HG03460 (cell line): ENCODE data around the gene GAD2.
A peak's percentile ranks its signal among the peaks of the same experiment; 100 is the strongest.
"Not testable (repeated sequence)": the region's sequence is repeated elsewhere in the genome, so short reads cannot be mapped to it uniquely, and the experiment has no call there.

Experiments used
- ATAC-seq: cut with Tn5 transposase; IDR thresholded peaks from one replicate; pipeline ENCODE4 v1.9.1; 2021; ENCODE audit not compliant: unreplicated experiment

The GAD2 gene

DNA sequence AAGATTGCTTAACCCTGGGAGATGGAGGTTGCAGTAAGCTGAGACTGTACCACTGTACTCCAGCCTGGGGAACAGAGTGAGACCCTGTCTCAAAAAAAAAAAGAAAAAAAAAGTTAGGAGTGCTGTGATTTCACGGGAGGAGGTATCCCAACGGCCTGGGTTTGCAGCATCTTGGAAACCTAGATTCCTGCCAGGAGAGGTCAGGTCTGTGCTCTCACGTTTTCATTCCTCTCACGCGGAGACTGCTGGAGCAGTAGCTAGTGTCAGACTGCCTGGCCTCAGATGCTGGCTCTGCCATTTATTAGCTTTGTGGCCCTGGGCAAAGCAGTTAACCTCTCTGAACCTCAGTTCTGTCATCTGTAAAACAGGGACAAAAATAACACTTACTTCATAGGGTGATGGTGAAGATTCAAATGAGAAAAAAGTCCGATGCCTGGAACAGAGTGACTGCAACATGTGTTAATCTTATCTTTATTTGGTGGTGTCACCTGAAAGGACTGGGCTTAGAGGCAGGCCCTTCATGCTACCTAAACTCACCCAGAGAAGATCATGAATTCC lies 94.9 kb downstream of the GAD2 start:
- no peak for ATAC-seq

- ATAC-seq = no peak
Measured at GRCh38 chr10:26314265-26315013, 97.9 kb downstream of the GAD2 start.

- no peak for ATAC-seq
Measured at GRCh38 chr10:26318672-26319071, 102.1 kb downstream of the GAD2 start.

DNA sequence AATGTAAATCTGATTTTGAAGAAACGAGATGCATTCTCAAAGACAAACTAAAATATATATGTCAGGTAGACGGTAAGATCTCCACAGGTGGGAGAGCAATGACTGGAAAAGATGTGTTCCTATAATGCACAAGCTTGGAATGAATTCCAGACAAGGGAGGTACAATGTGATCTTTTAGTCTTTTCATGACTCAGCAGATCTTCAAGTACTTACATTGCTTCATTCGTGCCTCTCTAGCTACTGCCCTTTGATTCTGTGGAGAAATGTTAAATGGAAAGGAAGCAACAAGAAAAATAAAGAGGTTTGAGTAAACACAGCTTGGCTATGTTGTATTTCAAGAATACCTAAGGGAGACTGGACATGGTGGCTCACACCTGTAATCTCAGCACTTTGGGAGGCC lies 106.6 kb downstream of the GAD2 start:
- no peak for ATAC-seq

DNA sequence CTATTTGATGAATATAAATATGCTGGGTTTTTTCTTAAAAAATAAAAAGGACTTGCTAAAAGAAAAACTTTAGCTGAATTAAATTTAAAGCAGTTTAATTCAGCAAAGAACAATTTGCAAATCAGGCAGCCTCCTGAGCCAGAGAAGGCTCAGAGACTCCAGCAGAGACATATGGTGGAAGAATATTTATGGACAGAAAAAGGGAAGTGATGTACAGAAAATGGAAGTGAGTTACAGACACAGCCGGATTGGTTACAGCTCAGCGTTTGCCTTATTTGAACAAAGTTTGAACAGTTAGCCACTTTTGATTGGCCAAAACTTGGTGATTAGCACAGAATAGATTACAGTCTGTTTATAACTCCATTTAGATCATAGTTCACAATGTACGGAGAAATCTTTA lies 110.3 kb downstream of the GAD2 start:
- no peak for ATAC-seq

- no peak for ATAC-seq
Measured at GRCh38 chr10:26327811-26328210, 111.2 kb downstream of the GAD2 start.

DNA sequence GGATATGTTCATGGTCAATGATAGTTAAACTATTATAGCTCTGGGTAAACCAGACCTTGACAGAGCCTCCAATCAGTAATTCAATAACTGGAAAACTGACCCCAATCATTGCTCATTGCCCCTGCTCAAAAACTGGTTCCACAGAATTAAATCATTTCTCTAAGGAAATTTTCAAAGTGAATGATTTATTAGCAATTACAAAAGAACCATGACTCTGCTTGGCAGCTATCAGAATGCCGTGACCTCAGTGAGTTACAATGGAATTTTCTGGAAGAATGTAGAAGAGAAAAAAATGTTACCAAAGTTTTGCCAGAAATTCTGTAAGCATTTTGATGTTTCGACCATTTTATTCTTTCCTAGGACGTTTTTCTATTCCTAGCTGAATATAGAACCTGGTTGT lies 114.8 kb downstream of the GAD2 start:
- no peak for ATAC-seq

DNA sequence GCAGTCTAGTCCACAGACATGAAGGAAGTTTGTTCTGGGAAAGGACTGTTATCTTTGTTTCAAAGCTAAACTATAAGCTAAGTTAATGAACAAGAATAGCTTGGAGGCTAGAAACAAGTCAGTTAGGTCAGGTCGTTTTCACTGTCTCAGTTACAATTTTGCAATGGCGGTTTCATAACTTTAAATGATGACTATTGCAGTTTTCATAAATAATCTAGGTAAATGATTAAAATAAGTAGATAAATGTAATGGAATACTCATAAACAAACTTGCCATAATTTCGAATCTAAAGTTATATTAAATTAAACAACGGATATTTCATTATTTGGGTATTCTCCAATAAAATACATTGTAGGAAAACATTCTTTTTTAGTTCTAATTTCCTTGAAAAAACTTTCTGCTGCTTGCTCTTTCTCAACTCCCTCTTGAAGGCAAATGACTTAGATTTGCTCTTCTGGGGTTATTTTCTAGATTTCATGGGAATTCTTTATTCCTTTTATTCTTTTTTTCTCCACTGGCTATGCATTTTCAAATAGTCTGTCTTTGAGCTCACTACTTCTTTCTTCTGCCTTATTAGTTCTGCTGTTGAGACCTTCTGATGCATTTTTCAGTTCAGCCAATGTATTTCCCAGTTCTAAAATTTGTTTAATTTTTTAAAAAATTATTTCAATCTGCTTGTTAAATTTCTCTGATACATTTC lies 117.8 kb downstream of the GAD2 start:
- ATAC-seq = no peak

- ATAC-seq = peak; percentile 88
Measured at GRCh38 chr10:26334932-26335573, 118.5 kb downstream of the GAD2 start.

DNA sequence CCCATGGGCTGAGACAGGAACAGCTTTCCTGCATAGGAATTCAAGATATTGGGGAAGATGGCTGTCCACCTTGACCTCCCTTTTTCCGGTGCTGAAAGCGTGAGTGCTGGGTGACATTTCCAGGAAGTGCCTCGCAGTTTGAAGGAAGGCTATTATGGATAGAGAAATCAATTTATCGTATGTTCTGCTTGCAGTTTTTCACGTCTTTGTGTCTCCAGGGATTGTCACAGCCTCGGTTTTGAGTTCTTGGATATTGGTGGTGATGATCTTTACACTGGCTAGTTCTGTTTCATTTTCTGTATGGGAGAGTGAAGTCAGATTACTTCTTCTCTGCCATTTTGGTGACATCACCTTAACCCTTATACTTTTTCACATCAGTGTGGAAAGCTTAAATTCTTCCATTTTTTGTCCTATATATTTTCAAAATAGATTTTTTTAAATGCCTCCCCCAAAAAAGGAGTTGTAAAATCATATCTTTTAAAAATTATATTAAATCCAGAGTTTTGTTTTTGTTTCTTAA lies 119.1 kb downstream of the GAD2 start:
- ATAC-seq = peak; percentile 38

DNA sequence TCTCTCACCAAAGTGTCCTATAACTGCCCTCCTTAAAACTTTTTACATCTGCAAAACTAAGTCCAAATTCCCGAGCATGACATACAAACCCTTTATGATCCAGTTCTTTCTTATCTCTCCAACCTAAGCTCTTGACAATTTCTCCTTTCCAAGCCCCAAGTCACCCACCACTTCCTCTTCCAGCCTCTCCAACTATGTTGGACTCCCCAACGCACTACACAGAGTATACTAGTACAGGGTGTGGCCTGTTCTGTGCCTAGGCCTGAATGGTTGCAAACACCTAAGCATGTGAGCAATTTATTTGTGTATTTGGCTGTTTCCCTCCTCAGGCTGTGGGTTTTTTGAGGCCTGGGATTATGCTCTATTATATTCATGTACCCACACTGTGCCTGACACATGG lies 120.4 kb downstream of the GAD2 start:
- ATAC-seq = no peak

GRCh38 chr10:26341701-26342100 lies 125.1 kb downstream of the GAD2 start:
- ATAC-seq = no peak

- not testable (repeated sequence) for ATAC-seq
Measured at GRCh38 chr10:26348821-26349417, 132.3 kb downstream of the GAD2 start.
